Heart left ventricle (tissue), 16 donors: ENCODE results near the gene EPC2. TPM values are rescaled to one million over a fixed set of nuclear protein-coding genes. Genes with fewer than 3 reads are reported as not detected.
"Not testable (repeated sequence)": the region's sequence is repeated elsewhere in the genome, so short reads cannot be mapped to it uniquely, and the experiment has no call there.

Experiments
- ATAC-seq, 4 donors: fragments of 200-7000 bp; cut with Tn5 transposase; one replicate each; pipeline ENCODE4 v1.9.1; 2020 to 2022; ENCODE audit warnings: moderate library complexity in 4 of 4, mild to moderate bottlenecking in 3 of 4, moderate number of reproducible peaks in 1 of 4
- DNase-seq, 5 donors: peaks; one replicate each; pipeline ENCODE4 v3.0.0-alpha.2; 2020
- H3K27ac ChIP-seq, 12 donors: fragments of 200-600 bp; sonication (generic) in 4 of 12; one replicate each; pipeline versions ENCODE4 v1.5.0 to v1.8.0; 2016 to 2022; ENCODE audit warnings: mild to moderate bottlenecking in 2 of 12
- H3K27me3 ChIP-seq, 9 donors: fragments of 200-600 bp; sonication (generic) in 2 of 9; one replicate each; pipeline versions ENCODE4 v1.5.1 to v1.8.0; 2016 to 2022; ENCODE audit warnings: mild to moderate bottlenecking in 3 of 9
- H3K36me3 ChIP-seq, 9 donors: fragments of 200-600 bp; sonication (generic) in 2 of 9; one replicate each; pipeline versions ENCODE4 v1.5.0 to v1.8.0; 2018 to 2022; ENCODE audit warnings: mild to moderate bottlenecking in 2 of 9
- H3K4me1 ChIP-seq, 12 donors: fragments of 200-600 bp; sonication (generic) in 4 of 12; one replicate each; pipeline versions ENCODE4 v1.5.0 to v1.8.0; 2016 to 2022; ENCODE audit warnings: mild to moderate bottlenecking in 3 of 12
- H3K4me3 ChIP-seq, 12 donors: fragments of 200-600 bp; sonication (generic) in 4 of 12; one replicate each; pipeline versions ENCODE4 v1.5.0 to v1.8.0; 2017 to 2022; ENCODE audit warnings: mild to moderate bottlenecking in 9 of 12, moderate library complexity in 4 of 12
- H3K9me3 ChIP-seq, 12 donors: fragments of 200-600 bp; sonication (generic) in 4 of 12; one replicate each; pipeline versions ENCODE4 v1.5.0 to v1.8.0; 2016 to 2022; ENCODE audit warnings: mild to moderate bottlenecking in 1 of 12
- POLR2A ChIP-seq, 2 donors: fragments of 450-650 bp; IDR thresholded peaks; one replicate each; pipeline ENCODE4 v1.6.1; 2017; ENCODE audit warnings: antibody characterized with exemption in 2 of 2, mild to moderate bottlenecking in 2 of 2, moderate library complexity in 2 of 2
- WGBS, 4 donors: extraction: QIAGEN DNeasy Blood & Tissue Kit in 2 of 4; methylation state at CpG; one replicate each; pipeline versions ENCODE4 v1.1.5 to v1.1.7; 2013 to 2018; 5-methylcytosine and 5-hydroxymethylcytosine counted together
- intact Hi-C, 10 donors: fragments of 100-400 bp; cut with DNase I; formaldehyde crosslinking; loops; one replicate each; pipeline versions ENCODE4 v1.11.1 to v1.14.2; 2022
- polyA plus RNA-seq, 2 donors: library from polyadenylated mRNA; stranded (reverse); fragments of 200-250 nt; gene quantifications; one replicate each; pipeline ENCODE4 v1.2.3, GENCODE V29; 2013
- total RNA-seq, 9 donors: library from RNA; depleted of rRNA in 2 of 9; stranded (reverse); fragments of >200 nt in 2 of 9; fragmentation: NEBNext Ultra II Directional in 3 of 9; extraction: Animal tissue kit (Norgen Biotek cat#: 25700) in 3 of 9; gene quantifications; one replicate each; pipeline versions ENCODE4 v1.1.0 to v1.2.4, GENCODE V29; 2016 to 2023
- TF ChIP-seq, protein P1 (sequence below), 12 donors: fragments of 200-600 bp; sonication (generic) in 4 of 12; IDR thresholded peaks; one replicate each; pipeline versions ENCODE4 v1.5.0 to v1.8.0; 2018 to 2022; ENCODE audit warnings: antibody characterized with exemption in 12 of 12, mild to moderate bottlenecking in 5 of 12
- donor health status: ischemic (EF 13 %, LVEDD 7.1; RV severe dilation, severe dysfunction).
- donor health status: healthy with polysubstance abuse.
- donor health status: DM: no; HTN: yes; CAD: no.
- donor health status: DM: no; HTN: no; CAD: no.
- donor health status: ischemic (EF 25% LVEDD 6.9; RV normal size, moderate dysfunction).
- donor health status: ischemic (EF 25% LVEDD 5.7; RV mildly dilated, moderate dysfunction).
- donor health status: healthy.
- donor health status: DM: yes; HTN: yes; CAD: no.
- donor health status: ischemic (EF 35%, LVEDD 5.7; RV mildly dilated, moderate dysfunction).
- donor health status: nonischemic (EF 11% LVEDD 7.7; RV severe dilation, severe dysfunction).
- donor health status: DM: yes; HTN: yes; CAD: no.
- donor health status: PGD.
- donor health status: ischemic (EF 29% LVEDD 5.4; RV normal size, mild dysfunction).
- donor health status: nonischemic (EF 23%, LVEDD 6.1; RV moderate dilation, normal function).

Gene EPC2
- total and polyA plus RNA-seq, 11 donors, result 5.6 to 27.1 (median 19.3) TPM

DNA sequence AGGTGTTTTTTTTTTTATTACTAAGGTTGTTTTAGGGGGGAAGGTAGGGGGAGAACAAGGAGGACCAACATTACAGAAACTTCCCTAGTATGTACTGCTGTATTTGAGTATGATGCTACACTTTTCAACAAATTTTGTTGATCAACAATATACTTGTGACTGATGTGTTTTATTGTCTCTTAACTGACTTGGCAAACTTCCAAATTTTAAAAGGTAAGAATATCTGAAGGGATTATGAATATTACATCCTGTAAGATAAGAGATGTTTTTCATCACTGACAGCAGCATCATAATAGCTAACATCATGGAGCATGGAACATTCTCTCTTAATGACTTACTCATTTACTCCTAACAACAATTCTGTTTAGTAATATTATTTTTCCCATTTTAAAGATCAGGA lies 144.5 kb downstream of the EPC2 start:
- H3K4me3 ChIP-seq, result no peak overlapping the region
- no peaks in the 10 kb centered on the region for H3K4me1 ChIP-seq
- peaks cover 0 to 5% (median 0%) of the 10 kb centered on the region in 12 donors for H3K9me3 ChIP-seq
- no peak for DNase-seq
- peaks cover 0 to 55% (median 35%) of the 10 kb centered on the region in 9 donors for H3K36me3 ChIP-seq
- TF ChIP-seq, protein P1, sequence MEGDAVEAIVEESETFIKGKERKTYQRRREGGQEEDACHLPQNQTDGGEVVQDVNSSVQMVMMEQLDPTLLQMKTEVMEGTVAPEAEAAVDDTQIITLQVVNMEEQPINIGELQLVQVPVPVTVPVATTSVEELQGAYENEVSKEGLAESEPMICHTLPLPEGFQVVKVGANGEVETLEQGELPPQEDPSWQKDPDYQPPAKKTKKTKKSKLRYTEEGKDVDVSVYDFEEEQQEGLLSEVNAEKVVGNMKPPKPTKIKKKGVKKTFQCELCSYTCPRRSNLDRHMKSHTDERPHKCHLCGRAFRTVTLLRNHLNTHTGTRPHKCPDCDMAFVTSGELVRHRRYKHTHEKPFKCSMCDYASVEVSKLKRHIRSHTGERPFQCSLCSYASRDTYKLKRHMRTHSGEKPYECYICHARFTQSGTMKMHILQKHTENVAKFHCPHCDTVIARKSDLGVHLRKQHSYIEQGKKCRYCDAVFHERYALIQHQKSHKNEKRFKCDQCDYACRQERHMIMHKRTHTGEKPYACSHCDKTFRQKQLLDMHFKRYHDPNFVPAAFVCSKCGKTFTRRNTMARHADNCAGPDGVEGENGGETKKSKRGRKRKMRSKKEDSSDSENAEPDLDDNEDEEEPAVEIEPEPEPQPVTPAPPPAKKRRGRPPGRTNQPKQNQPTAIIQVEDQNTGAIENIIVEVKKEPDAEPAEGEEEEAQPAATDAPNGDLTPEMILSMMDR (IDR thresholded peaks at IDR 0.05), result no peak
- no peak for TF ChIP-seq POLR2A (IDR thresholded peaks at IDR 0.05)
- H3K27me3 ChIP-seq, result no peaks in the 10 kb centered on the region
- ATAC-seq, result no peak
- intact Hi-C loops, result no loop called here
- no peak overlapping the region for H3K27ac ChIP-seq

DNA sequence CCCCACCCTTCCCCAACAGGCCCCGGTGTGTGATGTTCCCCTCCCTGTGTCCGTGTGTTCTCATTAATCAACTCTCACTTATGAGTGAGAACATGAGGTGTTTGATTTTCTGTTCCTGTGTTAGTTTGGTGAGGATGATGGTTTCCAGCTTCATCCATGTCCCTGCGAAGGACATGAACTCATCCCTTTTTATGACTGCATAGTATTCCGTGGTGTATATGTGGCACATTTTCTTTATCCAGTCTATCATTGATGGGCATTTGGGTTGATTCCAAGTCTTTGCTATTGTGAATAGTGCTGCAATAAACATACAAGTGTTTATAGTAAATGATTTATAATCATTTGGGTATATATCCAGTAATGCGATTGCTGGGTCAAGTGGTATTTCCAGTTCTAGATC lies 145.6 kb downstream of the EPC2 start:
- H3K36me3 ChIP-seq, result peaks cover 0 to 43% (median 24%) of the 10 kb centered on the region in 9 donors
- H3K9me3 ChIP-seq, H3K27ac ChIP-seq, DNase-seq, H3K27me3 ChIP-seq, intact Hi-C loops, ATAC-seq, H3K4me1 ChIP-seq, H3K4me3 ChIP-seq: not testable (repeated sequence)
- 88 to 95% (median 92%) methylated on average over 5 of the region's 5 CpGs for WGBS, 4 donors

DNA sequence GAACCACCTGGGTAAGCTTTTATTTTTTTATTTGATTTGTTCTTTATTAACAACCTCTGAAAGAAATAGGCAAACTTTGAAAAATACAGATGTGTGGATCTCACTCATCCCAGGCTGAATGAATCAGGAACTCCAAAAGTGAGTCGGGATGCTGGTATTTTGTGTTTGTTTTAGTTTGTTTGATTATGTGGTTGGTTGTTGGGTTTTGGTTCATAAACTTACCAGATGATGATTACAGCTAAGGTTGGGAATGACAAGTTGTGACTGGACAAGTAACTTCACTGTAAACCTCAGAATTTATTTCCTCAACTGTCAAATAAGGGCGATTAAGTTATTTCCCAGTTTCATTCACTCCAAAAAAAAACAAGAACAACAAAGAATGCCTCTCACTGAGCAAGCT lies 150.0 kb downstream of the EPC2 start:
- intact Hi-C loops, result no loop called here
- H3K27ac ChIP-seq, result no peak overlapping the region
- H3K27me3 ChIP-seq, result no peaks in the 10 kb centered on the region
- H3K9me3 ChIP-seq, result peaks cover 0 to 5% (median 0%) of the 10 kb centered on the region in 12 donors
- ATAC-seq (no peak), DNase-seq (no peak)
- no peaks in the 10 kb centered on the region for H3K4me1 ChIP-seq
- WGBS, 4 donors, result 78 to 91% (median 87%) methylated on average over 2 of the region's 2 CpGs
- peaks cover 0 to 3% (median 0%) of the 10 kb centered on the region in 9 donors for H3K36me3 ChIP-seq
- TF ChIP-seq, protein P1 (IDR thresholded peaks at IDR 0.05), result no peak
- no peak for TF ChIP-seq POLR2A (IDR thresholded peaks at IDR 0.05)
- H3K4me3 ChIP-seq, result no peak overlapping the region

DNA sequence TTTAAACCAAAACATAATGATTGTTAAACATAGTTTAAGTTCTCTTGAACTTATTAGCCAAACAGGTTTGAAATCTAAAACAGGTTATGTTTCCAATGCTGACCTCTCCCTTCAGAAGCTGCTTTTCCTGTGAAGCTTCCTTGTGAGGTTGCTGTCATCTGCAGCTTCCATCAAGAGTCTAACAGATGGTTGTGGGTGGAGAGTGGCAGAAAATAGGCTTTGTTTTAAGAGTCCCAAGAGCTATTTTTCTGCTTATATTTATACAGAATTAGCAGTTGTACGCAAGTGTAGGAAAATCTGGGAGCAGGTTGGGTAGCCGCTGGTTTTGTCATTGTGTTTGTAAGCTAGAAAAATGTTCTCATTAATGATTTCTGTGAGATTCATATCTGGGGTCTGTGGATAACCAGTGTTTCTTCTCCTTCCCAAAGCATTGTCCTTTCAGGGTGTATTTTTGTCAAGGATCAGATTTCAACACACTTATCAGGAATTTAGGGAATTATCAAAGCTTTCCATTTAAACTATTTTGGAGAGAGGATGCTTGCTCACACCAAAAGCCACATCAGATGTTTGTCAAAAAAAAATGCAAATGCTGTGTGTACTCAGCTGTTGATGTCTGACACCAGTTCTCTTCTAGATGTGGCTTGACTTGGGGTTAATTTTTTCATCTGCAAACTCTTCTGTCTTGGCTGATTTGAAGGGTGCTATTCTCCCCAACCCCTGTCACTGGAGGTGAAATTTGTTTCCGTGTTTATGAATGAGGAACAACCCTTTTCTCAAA lies 152.4 kb downstream of the EPC2 start:
- no peak overlapping the region for H3K27ac ChIP-seq
- H3K27me3 ChIP-seq, result no peaks in the 10 kb centered on the region
- H3K4me3 ChIP-seq, result no peak overlapping the region
- ATAC-seq (peak in 1 of 4 donors; percentile 55), DNase-seq (no peak)
- TF ChIP-seq POLR2A (IDR thresholded peaks at IDR 0.05), result no peak
- TF ChIP-seq, protein P1 (IDR thresholded peaks at IDR 0.05), result no peak
- intact Hi-C loops, result no loop called here
- H3K36me3 ChIP-seq, result no peaks in the 10 kb centered on the region
- H3K9me3 ChIP-seq, result no peaks in the 10 kb centered on the region
- WGBS, 4 donors, result 37 to 63% (median 49%) methylated on average over 3 of the region's 3 CpGs
- no peaks in the 10 kb centered on the region for H3K4me1 ChIP-seq
